ENCODE measurements around the gene PDE6B.
"Not testable (repeated sequence)": the region's sequence is repeated elsewhere in the genome, so short reads cannot be mapped to it uniquely, and the experiment has no call there.

The PDE6B gene

DNA sequence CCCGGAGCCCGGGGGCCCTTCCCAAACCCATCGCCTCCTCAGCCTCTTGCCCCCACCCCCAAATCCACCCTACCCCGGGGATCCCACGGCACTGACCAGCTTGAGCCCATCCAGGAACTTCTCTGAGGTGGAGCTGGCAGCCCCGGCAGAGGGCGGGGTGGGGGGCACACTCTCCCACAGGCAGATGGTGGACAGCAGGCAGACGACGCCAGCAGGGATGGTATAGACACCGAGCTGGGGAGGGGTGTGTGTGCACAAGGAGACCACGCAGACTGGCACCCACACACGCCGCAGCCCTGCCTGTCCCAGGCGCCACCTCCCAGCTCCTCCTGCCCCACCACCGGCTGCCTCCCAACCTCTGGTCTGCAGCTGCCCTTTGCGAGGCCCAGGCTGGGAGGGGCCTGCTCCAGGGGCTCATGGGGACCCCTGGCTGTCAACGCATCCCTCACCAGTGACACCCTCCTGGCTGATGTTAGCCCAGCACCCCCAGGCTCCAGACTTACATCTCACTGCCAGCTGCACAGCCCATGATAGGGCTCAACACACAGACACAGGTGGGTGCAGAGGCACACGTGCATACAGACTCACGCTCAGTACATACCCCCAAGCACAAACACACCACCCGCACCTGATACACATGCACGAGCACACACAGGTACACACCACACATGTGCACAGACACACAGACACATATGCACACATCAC, 59.4 kb downstream of the PDE6B start:
- Histone ChIP-seq H3K36me3 (ENCODE audit: control insufficient read depth, insufficient read depth, low read length) (no peaks in the 10 kb centered on the region), H3K9me3 (ENCODE audit: control insufficient read depth, insufficient read depth, low read length) (no peaks in the 10 kb centered on the region), H3K4me3 (ENCODE audit: low read depth, low read length) (no peak overlapping the region), H3K9ac (ENCODE audit: low read depth, low read length) (no peak overlapping the region), H3K4me1 (ENCODE audit: control insufficient read depth, insufficient read depth, low read length) (peaks cover 24% of the 10 kb centered on the region), H3K27me3 (ENCODE audit: control insufficient read depth, insufficient read depth, low read length) (no peaks in the 10 kb centered on the region), H3K27ac (ENCODE audit: low read depth, low read length) (no peak overlapping the region)

DNA sequence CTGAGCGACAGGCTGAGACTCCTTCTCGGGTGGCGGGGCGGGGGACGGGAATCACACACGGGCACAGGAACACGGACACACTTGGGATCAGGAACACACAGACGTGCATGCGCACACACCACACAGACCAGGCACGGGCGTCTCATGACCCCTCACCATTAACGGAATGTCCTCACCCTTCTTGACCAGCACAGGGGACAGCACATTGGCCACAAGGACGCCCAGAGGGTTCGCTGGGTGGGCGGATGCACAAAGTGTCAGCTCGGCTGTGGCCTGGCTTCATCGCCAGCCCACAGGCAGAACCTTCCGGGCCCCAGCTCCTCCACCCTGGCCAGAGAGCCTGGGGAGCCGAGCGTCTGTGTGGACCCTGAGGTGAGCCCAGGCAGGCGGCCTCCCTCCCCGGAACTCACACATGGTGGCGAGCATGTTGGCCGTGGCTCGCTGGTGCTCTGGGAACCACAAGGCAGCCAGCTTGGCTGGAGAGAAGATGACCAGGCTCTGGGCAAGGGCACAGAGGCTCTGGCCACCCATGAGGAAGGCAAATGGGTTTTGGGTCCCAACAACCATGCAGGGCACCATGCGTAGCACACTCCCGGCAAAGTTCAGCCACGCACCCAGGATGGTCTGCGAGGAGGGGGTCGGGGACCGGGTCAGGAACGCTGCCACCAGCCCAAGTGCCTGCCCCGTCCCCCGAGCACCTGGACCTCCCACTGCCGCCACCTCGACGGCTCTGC, 60.5 kb downstream of the PDE6B start:
- H3K27me3 ChIP-seq (ENCODE audit: control insufficient read depth, insufficient read depth, low read length): no peaks in the 10 kb centered on the region
- no peak overlapping the region for H3K9ac ChIP-seq (ENCODE audit: low read depth, low read length)
- H3K27ac ChIP-seq (ENCODE audit: low read depth, low read length): no peak overlapping the region
- H3K9me3 ChIP-seq (ENCODE audit: control insufficient read depth, insufficient read depth, low read length): no peaks in the 10 kb centered on the region
- no peak overlapping the region for H3K4me3 ChIP-seq (ENCODE audit: low read depth, low read length)
- no peaks in the 10 kb centered on the region for H3K36me3 ChIP-seq (ENCODE audit: control insufficient read depth, insufficient read depth, low read length)
- H3K4me1 ChIP-seq (ENCODE audit: control insufficient read depth, insufficient read depth, low read length): peaks cover 18% of the 10 kb centered on the region

DNA sequence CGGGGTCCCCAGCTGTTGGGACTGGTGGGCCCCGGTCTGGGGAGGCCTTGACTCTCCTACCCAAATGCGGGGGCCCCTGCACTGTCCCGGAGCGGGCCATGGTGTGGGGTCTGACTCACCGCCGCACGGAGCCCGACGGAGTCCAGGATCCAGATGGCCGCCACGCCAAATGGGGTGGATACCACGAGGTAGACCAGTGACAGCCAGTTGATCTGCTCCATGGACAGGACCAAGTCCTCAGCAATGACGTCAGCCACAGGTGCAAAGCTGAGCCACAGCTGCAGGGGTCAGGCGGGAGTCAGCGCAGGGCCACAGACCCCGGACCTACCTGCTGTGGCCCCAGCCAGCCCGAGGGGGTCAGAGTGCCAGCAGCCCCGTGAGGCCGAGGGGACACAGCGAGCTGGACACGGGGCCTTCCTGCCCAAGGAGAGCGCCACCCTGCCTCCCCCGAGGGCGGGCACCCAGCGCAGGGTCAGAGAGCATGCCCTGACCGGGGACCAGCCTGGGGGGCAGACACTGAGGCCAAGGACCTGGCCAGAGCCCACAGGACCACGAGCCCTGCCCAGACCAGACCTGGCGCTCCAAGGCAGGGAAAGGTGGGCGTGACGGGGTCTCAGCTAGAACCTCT, 61.2 kb downstream of the PDE6B start:
- Histone ChIP-seq H3K9ac (ENCODE audit: low read depth, low read length) (no peak overlapping the region), H3K9me3 (ENCODE audit: control insufficient read depth, insufficient read depth, low read length) (no peaks in the 10 kb centered on the region), H3K27ac (ENCODE audit: low read depth, low read length) (no peak overlapping the region), H3K4me1 (ENCODE audit: control insufficient read depth, insufficient read depth, low read length) (peaks cover 18% of the 10 kb centered on the region), H3K36me3 (ENCODE audit: control insufficient read depth, insufficient read depth, low read length) (no peaks in the 10 kb centered on the region), H3K4me3 (ENCODE audit: low read depth, low read length) (no peak overlapping the region), H3K27me3 (ENCODE audit: control insufficient read depth, insufficient read depth, low read length) (no peaks in the 10 kb centered on the region)

DNA sequence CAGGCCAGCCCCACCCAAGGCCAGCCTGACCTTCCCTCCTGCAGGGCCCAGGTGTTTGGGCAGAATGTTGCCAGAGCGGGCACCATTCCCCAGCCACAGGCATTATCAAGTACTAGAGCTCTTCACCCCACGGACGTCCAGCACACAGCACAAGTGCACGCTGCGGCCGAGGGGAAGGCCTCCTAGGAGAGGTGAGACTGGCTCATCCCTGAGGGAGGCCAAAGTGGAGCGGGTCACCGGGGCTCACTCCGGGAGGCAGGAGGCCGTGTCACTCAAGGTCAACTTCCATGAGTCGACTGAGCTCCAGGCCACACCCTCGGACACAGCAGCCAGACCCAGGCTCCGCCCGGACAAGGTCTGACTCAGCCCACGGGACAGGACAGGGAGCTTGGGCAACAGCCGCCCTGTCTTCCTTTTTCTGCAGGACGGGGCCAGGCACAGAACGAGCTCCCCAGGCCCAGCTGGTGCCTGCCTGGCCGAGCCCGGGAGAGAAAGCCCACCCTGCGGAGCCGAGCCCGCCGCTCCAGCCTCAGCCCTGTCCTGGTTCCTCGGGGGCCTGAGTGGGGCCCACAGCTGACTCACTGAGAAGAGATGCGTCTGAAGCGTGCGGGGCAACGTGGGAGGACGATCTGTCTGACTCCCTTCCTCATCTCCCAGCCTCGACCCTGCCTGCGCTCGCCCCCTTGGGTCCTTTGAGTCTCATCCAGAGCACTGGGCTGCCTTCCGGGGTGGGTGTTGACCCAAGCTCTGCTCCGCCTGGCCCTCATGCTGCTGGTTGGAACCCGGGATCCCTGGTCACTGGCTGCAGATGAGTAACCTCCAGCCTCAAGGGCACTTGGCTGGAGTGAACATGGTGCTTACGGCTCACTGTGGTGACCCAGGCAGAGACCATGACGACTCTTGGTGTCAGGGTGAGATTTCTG, 61.9 kb downstream of the PDE6B start:
- Histone ChIP-seq H3K36me3 (ENCODE audit: control insufficient read depth, insufficient read depth, low read length) (no peaks in the 10 kb centered on the region), H3K9ac (ENCODE audit: low read depth, low read length) (no peak overlapping the region), H3K4me1 (ENCODE audit: control insufficient read depth, insufficient read depth, low read length) (peaks cover 18% of the 10 kb centered on the region), H3K27me3 (ENCODE audit: control insufficient read depth, insufficient read depth, low read length) (no peaks in the 10 kb centered on the region), H3K9me3 (ENCODE audit: control insufficient read depth, insufficient read depth, low read length) (no peaks in the 10 kb centered on the region), H3K4me3 (ENCODE audit: low read depth, low read length) (no peak overlapping the region), H3K27ac (ENCODE audit: low read depth, low read length) (no peak overlapping the region)

DNA sequence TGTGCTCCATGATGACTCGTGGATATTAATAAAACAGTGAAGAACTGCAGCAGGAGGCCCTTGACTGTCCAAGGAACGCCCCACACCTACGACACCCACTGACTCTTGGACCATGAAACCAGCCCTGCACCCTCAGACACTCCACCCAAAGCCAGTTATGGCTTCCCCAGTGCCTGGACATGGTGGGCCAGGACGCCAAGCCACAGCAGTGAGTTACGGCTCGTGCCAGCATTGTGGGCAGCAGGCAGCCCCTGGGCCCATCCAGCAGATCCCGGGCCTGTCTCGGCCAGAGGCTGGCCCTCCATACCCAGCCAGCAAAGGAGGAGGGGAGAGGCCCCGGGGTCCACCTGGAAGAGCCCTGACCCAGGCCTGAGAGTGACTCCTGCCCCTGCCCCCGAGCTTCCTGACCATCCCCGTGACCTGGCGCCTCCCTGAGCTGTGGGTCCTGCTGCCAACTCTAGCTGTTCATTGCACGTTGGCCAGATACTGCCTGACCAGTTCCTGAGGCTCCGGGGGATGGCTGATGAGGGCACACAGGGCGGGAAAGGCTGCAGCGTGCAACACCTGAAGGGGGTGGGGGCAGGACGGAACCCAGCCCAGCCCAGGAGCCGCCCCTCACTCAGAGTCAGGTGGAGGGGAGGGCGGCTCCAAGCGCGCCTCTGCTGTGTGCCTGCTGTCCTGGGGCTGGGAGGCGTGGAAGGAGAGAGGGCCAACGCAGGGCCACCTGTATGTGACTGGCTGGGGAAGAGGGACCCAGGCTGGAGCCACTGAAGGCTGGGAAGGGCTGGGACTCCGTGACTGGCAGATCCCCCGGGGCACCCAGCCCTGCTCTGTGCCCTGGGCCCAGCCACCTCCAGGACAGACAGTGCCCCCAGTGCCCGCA, 62.8 kb downstream of the PDE6B start:
- Histone ChIP-seq H3K27ac (ENCODE audit: low read depth, low read length) (no peak overlapping the region), H3K9ac (ENCODE audit: low read depth, low read length) (no peak overlapping the region), H3K36me3 (ENCODE audit: control insufficient read depth, insufficient read depth, low read length) (no peaks in the 10 kb centered on the region), H3K4me1 (ENCODE audit: control insufficient read depth, insufficient read depth, low read length) (peaks cover 21% of the 10 kb centered on the region), H3K9me3 (ENCODE audit: control insufficient read depth, insufficient read depth, low read length) (no peaks in the 10 kb centered on the region), H3K4me3 (ENCODE audit: low read depth, low read length) (peak overlapping the region; percentile 63), H3K27me3 (ENCODE audit: control insufficient read depth, insufficient read depth, low read length) (no peaks in the 10 kb centered on the region)

DNA sequence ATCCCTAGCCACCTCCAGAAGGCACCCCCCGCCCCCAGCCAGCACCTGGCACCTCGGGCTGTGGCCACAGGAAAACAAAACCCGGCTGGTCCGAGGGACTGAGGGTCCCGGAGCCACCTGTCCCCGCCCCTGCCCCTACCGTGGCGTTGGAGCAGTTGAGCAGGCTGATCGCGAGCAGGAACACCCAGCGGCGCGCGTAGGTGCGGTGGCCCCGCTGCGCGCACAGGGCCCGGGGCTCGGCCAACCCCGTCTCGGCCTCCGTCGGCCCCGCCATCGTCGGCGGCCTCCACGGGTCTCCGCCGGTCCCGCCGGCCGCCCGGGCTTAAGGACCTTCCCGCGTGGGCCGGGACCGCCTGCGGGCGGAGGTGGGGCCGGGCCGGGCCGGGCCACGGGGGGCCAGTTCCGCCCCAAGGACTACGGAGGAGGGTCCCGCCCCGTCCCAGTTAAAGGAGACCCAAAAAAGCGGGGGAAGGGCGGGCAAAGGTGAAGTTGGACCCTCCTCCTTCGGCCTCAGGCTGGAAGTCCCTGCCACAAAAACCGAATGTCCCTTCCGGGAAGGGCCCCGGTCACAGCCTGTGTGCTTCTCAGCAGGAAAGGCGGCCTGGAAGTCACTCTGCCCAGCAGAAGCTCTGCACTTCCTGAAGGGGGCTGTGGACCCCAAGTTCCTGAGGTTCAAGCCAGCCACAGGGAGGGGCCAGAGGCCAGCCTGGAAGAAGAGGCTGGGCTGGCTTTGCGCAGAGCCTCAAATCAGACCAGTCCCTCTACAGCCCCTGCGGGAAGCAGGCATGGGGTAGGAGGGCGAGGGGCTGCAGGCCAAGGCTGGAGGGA, 63.7 kb downstream of the PDE6B start, which contains the start of gene SLC49A3:
Gene SLC49A3, minus strand, starts transcription at position 298 of the 828 bp plus-strand sequence. Its CDS starts 24 bp downstream, at position 274.
- no peaks in the 10 kb centered on the region for H3K9me3 ChIP-seq (ENCODE audit: control insufficient read depth, insufficient read depth, low read length)
- H3K9ac ChIP-seq (ENCODE audit: low read depth, low read length): no peak within 1 kb of the TSS
- no peaks in the 10 kb centered on the region for H3K27me3 ChIP-seq (ENCODE audit: control insufficient read depth, insufficient read depth, low read length)
- H3K4me3 ChIP-seq (ENCODE audit: low read depth, low read length): peak within 1 kb of the TSS; percentile 63
- no peaks in the 10 kb centered on the region for H3K36me3 ChIP-seq (ENCODE audit: control insufficient read depth, insufficient read depth, low read length)
- peaks cover 19% of the 10 kb centered on the region for H3K4me1 ChIP-seq (ENCODE audit: control insufficient read depth, insufficient read depth, low read length)
- H3K27ac ChIP-seq (ENCODE audit: low read depth, low read length): peak within 1 kb of the TSS; percentile 21

DNA sequence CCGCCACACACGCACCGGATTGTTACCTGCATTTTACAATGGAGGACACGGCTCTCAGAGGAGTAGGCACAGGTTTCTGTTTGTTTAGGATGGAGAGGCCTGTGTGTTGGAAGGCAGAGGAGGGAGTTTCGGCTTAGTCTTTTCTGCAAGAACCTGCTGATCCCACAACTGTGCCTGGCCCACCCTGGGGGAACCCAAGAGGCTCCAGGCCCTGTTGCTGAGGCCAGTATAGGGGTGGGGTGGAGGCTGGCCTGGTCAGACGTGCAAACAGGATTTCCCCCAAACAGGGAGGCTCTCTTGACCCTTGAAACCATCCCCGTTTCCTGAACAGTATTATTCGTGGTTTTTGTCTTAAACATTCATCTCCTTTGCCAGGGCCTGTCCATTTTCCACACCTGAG, 64.3 kb downstream of the PDE6B start:
- H3K27ac ChIP-seq (ENCODE audit: low read depth, low read length): no peak overlapping the region
- H3K9ac ChIP-seq (ENCODE audit: low read depth, low read length): no peak overlapping the region
- no peaks in the 10 kb centered on the region for H3K27me3 ChIP-seq (ENCODE audit: control insufficient read depth, insufficient read depth, low read length)
- no peaks in the 10 kb centered on the region for H3K9me3 ChIP-seq (ENCODE audit: control insufficient read depth, insufficient read depth, low read length)
- no peaks in the 10 kb centered on the region for H3K36me3 ChIP-seq (ENCODE audit: control insufficient read depth, insufficient read depth, low read length)
- peaks cover 19% of the 10 kb centered on the region for H3K4me1 ChIP-seq (ENCODE audit: control insufficient read depth, insufficient read depth, low read length)
- peak overlapping the region; percentile 63; the same call in 1 of the 2 replicates for H3K4me3 ChIP-seq (ENCODE audit: low read depth, low read length)

DNA sequence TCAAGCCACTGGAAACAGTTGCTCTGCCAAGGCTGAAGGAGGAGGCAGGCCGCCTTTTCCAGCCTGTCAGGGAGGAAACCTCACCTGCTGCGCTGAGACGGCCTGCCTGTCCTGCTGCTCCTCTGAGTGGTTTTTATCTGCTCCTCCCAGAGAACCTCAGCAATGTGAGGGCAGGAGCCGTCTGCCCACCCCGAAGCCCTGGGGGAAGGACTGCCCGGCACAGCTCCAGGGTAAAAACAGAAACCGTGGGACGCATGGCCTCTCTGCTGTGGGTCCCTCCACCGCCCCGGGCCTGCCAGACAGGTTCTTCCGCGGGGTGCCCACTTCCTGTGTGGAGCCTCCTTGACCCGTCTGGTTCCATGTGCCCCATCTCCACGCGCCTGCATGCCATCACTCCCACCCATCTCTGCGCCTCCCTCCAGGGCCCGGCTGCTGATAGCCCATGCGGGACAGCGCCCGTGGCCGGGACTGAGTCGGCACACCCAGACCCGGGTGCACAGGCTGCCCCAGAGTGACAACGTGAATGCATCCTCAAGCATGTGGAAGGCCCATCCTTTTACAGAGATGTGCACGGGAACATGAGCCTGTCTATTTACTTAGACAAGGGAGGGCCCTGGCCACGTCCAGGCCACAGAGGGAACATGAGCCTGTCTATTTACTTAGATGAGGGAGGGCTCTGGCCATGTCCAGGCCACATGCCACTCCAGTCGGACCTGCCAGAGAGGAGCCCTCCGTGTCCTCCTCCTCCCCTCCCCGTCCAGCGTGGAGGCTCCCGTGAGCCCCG, 67.6 kb downstream of the PDE6B start:
- Histone ChIP-seq H3K27me3 (ENCODE audit: control insufficient read depth, insufficient read depth, low read length) (no peaks in the 10 kb centered on the region), H3K4me1 (ENCODE audit: control insufficient read depth, insufficient read depth, low read length) (peaks cover 19% of the 10 kb centered on the region), H3K36me3 (ENCODE audit: control insufficient read depth, insufficient read depth, low read length) (no peaks in the 10 kb centered on the region), H3K27ac (ENCODE audit: low read depth, low read length) (no peak overlapping the region), H3K9ac (ENCODE audit: low read depth, low read length) (no peak overlapping the region), H3K4me3 (ENCODE audit: low read depth, low read length) (no peak overlapping the region), H3K9me3 (ENCODE audit: control insufficient read depth, insufficient read depth, low read length) (no peaks in the 10 kb centered on the region)

DNA sequence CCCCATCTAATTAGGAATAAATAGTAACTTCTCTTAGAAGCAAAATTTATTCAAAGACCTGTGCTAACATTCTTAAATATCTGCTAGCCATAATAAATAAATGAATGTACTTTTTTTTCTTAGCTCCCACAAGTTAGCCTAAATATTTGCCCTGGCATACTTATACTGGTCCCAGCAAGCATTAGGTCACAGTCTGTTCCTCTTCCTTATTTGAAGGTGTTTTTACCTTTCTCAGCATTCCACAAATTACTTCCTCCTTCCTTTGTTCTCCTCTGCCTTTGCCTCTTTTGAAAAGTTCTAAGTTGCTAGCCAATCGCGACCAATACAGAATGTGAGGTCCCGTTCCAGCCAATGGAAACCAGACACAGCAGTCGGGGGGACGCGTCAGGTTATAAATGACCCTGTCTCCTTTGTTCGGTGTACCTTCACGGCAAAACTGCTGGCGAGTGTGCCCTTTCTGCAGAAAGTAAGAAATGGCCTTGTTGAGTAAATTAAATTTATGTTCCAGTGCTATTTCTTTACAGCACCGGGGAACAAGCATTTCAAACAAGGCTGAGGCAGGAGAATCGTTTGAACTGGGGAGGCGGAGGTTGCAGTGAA, 69.1 kb downstream of the PDE6B start:
- not testable (repeated sequence) for H3K27me3 ChIP-seq (ENCODE audit: control insufficient read depth, insufficient read depth, low read length); H3K9ac ChIP-seq (ENCODE audit: low read depth, low read length); H3K27ac ChIP-seq (ENCODE audit: low read depth, low read length); H3K36me3 ChIP-seq (ENCODE audit: control insufficient read depth, insufficient read depth, low read length); H3K4me3 ChIP-seq (ENCODE audit: low read depth, low read length); H3K9me3 ChIP-seq (ENCODE audit: control insufficient read depth, insufficient read depth, low read length); H3K4me1 ChIP-seq (ENCODE audit: control insufficient read depth, insufficient read depth, low read length)
